Peyer's patch (tissue), 4 donors: ENCODE measurements around the gene TMEM132E. TPM values are rescaled to one million over a fixed set of nuclear protein-coding genes. Genes with fewer than 3 reads are reported as not detected.

Source experiments
- DNase-seq, 3 donors: peaks; one replicate each; pipeline ENCODE4 v3.0.0-alpha.2; 2017 to 2019
- H3K27ac ChIP-seq, 4 donors: fragments of 200-600 bp; sonication (generic); one replicate each; pipeline ENCODE4 v1.5.1; 2016 to 2019
- H3K27me3 ChIP-seq, 2 donors: fragments of 200-600 bp; sonication (generic); one replicate each; pipeline ENCODE4 v1.5.1; 2019
- H3K36me3 ChIP-seq, 3 donors: fragments of 200-600 bp; sonication (generic); one replicate each; pipeline ENCODE4 v1.5.1; 2016 to 2019
- H3K4me1 ChIP-seq, 4 donors: fragments of 200-600 bp; sonication (generic); one replicate each; pipeline ENCODE4 v1.5.1; 2016 to 2019
- H3K4me3 ChIP-seq, 4 donors: fragments of 200-600 bp; sonication (generic); 1 replicate in 3 of 4; 2 replicates in 1 of 4; pipeline ENCODE4 v1.5.1; 2016 to 2019; ENCODE audit warnings: mild to moderate bottlenecking in 1 of 4
- H3K9me3 ChIP-seq, 4 donors: fragments of 200-600 bp; sonication (generic); one replicate each; pipeline ENCODE4 v1.5.1; 2016 to 2019; ENCODE audit warnings: mild to moderate bottlenecking in 1 of 4
- CTCF ChIP-seq, 6 experiments: fragments of 450-650 bp in 4 of 6; fragments of 200-600 bp in 2 of 6; sonication (generic) in 1 of 6; IDR thresholded peaks; one replicate each; pipeline ENCODE4 v1.5.1; 2017 to 2019; ENCODE audit warnings: antibody characterized with exemption in 6 of 6, mild to moderate bottlenecking in 3 of 6, moderate library complexity in 1 of 6
- POLR2A ChIP-seq, 2 donors: fragments of 450-650 bp; IDR thresholded peaks; one replicate each; pipeline ENCODE4 v1.5.1; 2017; ENCODE audit warnings: antibody characterized with exemption in 2 of 2, mild to moderate bottlenecking in 2 of 2, moderate library complexity in 2 of 2
- total RNA-seq, 4 donors: library from RNA; depleted of rRNA; stranded (reverse); fragments of >200 nt; gene quantifications; one replicate each; pipeline ENCODE4 v1.1.0, GENCODE V29; 2016

TMEM132E gene
- total RNA-seq, 4 donors from 2014 or later: 0.13 to 1.7 TPM; not detected in 2

GRCh38 chr17:34663714-34664113 is 84.3 kb downstream of the TMEM132E start:
- H3K27ac ChIP-seq: no peak overlapping the region
- no peak overlapping the region for H3K4me3 ChIP-seq
- H3K36me3 ChIP-seq: no peaks in the 10 kb centered on the region
- no peak for DNase-seq
- no peaks in the 10 kb centered on the region for H3K9me3 ChIP-seq
- TF ChIP-seq POLR2A (IDR thresholded peaks at IDR 0.05) (no peak), CTCF (IDR thresholded peaks at IDR 0.05) (no peak)
- no peaks in the 10 kb centered on the region for H3K4me1 ChIP-seq
- H3K27me3 ChIP-seq: no peaks in the 10 kb centered on the region

GRCh38 chr17:34665150-34665806 is 85.9 kb downstream of the TMEM132E start:
- H3K4me1 ChIP-seq: no peaks in the 10 kb centered on the region
- H3K27me3 ChIP-seq: no peaks in the 10 kb centered on the region
- TF ChIP-seq POLR2A (IDR thresholded peaks at IDR 0.05) (no peak), CTCF (IDR thresholded peaks at IDR 0.05) (no peak)
- no peaks in the 10 kb centered on the region for H3K36me3 ChIP-seq
- H3K9me3 ChIP-seq: no peaks in the 10 kb centered on the region
- H3K4me3 ChIP-seq: no peak overlapping the region
- DNase-seq: no peak
- no peak overlapping the region for H3K27ac ChIP-seq

- Histone ChIP-seq H3K27ac (no peak overlapping the region), H3K27me3 (no peaks in the 10 kb centered on the region)
Observed at GRCh38 chr17:34665819-34666763, 86.7 kb downstream of the TMEM132E start.

GRCh38 chr17:34667656-34668055 is 88.3 kb downstream of the TMEM132E start:
- no peaks in the 10 kb centered on the region for H3K9me3 ChIP-seq
- H3K36me3 ChIP-seq: no peaks in the 10 kb centered on the region
- TF ChIP-seq CTCF (IDR thresholded peaks at IDR 0.05): no peak
- no peak for TF ChIP-seq POLR2A (IDR thresholded peaks at IDR 0.05)
- no peak for DNase-seq
- H3K27ac ChIP-seq: no peak overlapping the region
- no peaks in the 10 kb centered on the region for H3K4me1 ChIP-seq
- no peaks in the 10 kb centered on the region for H3K27me3 ChIP-seq
- no peak overlapping the region for H3K4me3 ChIP-seq

More at GRCh38 chr17:34665819-34666763, 86.7 kb downstream of the TMEM132E start:
- Histone ChIP-seq H3K9me3 (no peaks in the 10 kb centered on the region), H3K4me3 (no peak overlapping the region), H3K4me1 (no peaks in the 10 kb centered on the region), H3K36me3 (no peaks in the 10 kb centered on the region)
- no peak for DNase-seq
- TF ChIP-seq CTCF (IDR thresholded peaks at IDR 0.05): no peak
- no peak for TF ChIP-seq POLR2A (IDR thresholded peaks at IDR 0.05)

- Histone ChIP-seq H3K27me3 (no peaks in the 10 kb centered on the region), H3K27ac (no peak overlapping the region), H3K4me1 (no peaks in the 10 kb centered on the region), H3K36me3 (no peaks in the 10 kb centered on the region), H3K9me3 (no peaks in the 10 kb centered on the region), H3K4me3 (no peak overlapping the region)
- DNase-seq: no peak
- TF ChIP-seq CTCF (IDR thresholded peaks at IDR 0.05) (no peak), POLR2A (IDR thresholded peaks at IDR 0.05) (no peak)
Observed at GRCh38 chr17:34668206-34668605, 88.8 kb downstream of the TMEM132E start.
